Measurements from ENCODE around the gene POLA1.

The POLA1 gene

DNA sequence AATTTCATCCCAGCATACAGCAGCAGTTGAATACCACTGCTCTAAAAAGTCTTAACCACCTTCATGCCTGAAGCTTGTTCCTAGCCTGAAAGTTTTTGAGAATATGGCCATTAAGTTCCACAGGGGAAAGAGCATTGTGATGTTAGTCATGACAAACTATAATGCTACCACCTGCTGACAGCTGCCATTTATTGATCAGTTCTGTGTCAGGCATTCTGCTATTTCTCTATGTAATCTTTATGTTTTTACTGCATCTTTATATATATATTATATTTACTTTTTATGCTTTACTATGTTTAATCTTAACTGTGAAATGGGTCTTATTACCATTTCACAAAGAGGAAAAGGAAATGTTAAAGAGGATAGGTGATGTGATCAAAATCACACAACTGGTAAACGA is 268.1 kb downstream of the POLA1 start:
- in situ Hi-C loops (cut with HindIII; ENCODE audit: low sequenced_read_pairs): no loop called here

DNA sequence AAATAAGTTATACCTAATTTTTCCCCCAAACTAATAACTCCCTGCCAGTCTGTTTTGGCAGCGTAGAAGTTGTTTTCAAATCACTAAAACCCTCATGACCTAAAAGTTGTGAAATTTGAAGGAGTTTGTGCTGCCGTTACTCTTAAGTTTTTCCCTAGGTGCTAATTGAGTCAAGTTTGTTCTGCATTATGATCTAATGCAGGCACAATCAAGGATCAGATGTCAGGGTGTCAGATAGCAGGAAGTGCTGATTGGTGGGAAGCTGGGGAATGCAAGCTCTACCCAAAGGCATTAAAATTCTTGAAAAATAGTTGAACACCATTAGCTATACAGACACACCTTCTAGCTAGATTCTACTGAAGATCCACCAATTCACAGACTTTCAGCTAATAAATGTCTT is 270.1 kb downstream of the POLA1 start:
- DNase-seq (ENCODE audit: low read depth, low spot score): no peak
- in situ Hi-C loops (cut with HindIII; ENCODE audit: low sequenced_read_pairs): no loop called here
- TF ChIP-seq, protein P1, sequence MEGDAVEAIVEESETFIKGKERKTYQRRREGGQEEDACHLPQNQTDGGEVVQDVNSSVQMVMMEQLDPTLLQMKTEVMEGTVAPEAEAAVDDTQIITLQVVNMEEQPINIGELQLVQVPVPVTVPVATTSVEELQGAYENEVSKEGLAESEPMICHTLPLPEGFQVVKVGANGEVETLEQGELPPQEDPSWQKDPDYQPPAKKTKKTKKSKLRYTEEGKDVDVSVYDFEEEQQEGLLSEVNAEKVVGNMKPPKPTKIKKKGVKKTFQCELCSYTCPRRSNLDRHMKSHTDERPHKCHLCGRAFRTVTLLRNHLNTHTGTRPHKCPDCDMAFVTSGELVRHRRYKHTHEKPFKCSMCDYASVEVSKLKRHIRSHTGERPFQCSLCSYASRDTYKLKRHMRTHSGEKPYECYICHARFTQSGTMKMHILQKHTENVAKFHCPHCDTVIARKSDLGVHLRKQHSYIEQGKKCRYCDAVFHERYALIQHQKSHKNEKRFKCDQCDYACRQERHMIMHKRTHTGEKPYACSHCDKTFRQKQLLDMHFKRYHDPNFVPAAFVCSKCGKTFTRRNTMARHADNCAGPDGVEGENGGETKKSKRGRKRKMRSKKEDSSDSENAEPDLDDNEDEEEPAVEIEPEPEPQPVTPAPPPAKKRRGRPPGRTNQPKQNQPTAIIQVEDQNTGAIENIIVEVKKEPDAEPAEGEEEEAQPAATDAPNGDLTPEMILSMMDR (IDR thresholded peaks at IDR 0.05; ENCODE audit: low read depth, low read length): no peak
- H3K4me3 ChIP-seq (ENCODE audit: low read depth, low read length): no peak overlapping the region

More for the DNA sequence above, 268.1 kb downstream of the POLA1 start:
- no peak for DNase-seq (ENCODE audit: low read depth, low spot score)
- H3K4me3 ChIP-seq (ENCODE audit: low read depth, low read length): no peak overlapping the region
- TF ChIP-seq, protein P1 (IDR thresholded peaks at IDR 0.05; ENCODE audit: low read depth, low read length): no peak

DNA sequence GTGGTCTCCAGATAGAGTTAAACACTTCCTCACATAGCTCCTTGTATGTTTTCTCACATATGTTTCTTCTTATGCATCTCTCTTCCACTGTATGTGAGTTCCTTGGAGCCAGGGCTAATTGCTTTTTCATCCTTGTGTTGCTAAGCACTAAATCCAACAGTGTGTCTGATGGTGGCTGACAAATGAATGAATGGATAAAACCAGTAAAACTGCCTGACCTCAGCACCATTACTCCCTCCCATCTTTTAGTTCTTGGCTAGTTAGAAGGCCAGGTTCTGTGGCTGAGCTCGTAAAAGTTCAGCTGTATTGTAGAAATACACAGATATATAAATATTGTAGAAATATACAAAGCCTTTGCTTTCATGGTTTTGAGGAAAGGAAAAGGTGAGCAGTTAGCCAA is 271.7 kb downstream of the POLA1 start:
- in situ Hi-C loops (cut with HindIII; ENCODE audit: low sequenced_read_pairs): no loop called here
- TF ChIP-seq, protein P1 (IDR thresholded peaks at IDR 0.05; ENCODE audit: low read depth, low read length): no peak
- H3K4me3 ChIP-seq (ENCODE audit: low read depth, low read length): no peak overlapping the region
- no peak for DNase-seq (ENCODE audit: low read depth, low spot score)

DNA sequence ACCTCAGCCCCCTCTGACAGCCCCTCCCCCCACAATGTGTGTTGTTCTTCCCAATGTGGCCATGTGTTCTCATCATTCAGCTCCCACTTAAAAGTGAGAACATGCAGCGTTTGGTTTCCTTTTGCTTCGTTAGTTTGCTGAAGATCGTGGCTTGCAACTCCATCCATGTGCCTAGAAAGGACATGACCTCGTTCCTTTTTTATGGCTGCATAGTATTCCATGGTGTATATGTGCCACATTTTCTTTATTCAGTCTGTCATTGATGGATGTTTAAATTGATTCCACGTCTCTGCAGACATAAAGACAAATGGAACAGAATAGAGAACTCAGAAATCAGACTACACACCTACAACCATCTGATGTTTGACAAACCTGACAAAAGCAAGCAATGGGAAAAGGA is 276.1 kb downstream of the POLA1 start:
- DNase-seq (ENCODE audit: low read depth, low spot score): no peak
- H3K4me3 ChIP-seq (ENCODE audit: low read depth, low read length): no peak overlapping the region
- in situ Hi-C loops (cut with HindIII; ENCODE audit: low sequenced_read_pairs): no loop called here
- TF ChIP-seq, protein P1 (IDR thresholded peaks at IDR 0.05; ENCODE audit: low read depth, low read length): no peak

DNA sequence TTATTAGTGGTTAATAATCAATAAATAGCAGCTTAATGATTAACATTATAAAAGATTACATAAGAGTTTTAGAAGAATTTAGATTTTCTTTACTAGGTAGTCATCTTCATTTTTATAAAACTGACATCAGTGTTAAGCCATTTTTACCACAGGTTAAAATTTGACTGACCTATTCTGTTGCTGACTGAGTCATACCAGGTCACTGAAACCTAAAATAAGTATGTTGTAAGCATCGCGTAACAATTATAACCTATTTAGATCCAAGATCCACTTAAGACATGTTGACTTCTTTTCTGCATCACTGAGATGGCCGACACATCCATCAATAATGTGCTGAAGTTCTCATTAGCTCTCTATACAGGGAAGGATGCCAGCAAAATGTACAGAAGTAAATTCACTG is 285.4 kb downstream of the POLA1 start:
- in situ Hi-C loops (cut with HindIII; ENCODE audit: low sequenced_read_pairs): no loop called here
- no peak for DNase-seq (ENCODE audit: low read depth, low spot score)
- TF ChIP-seq, protein P1 (IDR thresholded peaks at IDR 0.05; ENCODE audit: low read depth, low read length): no peak
- no peak overlapping the region for H3K4me3 ChIP-seq (ENCODE audit: low read depth, low read length)

DNA sequence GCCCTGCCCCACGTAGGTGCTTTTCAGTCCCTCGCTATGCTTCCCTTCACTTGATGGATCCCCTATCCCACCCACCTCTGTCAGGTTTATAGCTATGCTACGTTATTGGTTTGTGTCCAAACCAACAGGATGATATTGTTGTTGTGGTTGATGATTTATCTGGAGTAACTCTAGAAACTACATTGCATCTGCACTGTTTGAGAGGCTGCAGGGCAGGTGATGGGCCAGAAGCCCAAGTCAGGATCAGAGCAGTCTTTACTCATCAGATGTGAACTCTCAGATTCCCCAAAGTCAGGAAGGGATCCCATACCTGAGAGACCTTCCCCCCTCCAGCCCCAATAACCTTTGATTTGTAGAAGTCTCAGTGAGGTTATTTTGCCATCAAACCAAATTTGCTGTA is 287.3 kb downstream of the POLA1 start:
- H3K4me3 ChIP-seq (ENCODE audit: low read depth, low read length): no peak overlapping the region
- TF ChIP-seq, protein P1 (IDR thresholded peaks at IDR 0.05; ENCODE audit: low read depth, low read length): no peak
- DNase-seq (ENCODE audit: low read depth, low spot score): no peak
- in situ Hi-C loops (cut with HindIII; ENCODE audit: low sequenced_read_pairs): no loop called here
